ENCODE data around the gene TMEM163.

Gene TMEM163

DNA sequence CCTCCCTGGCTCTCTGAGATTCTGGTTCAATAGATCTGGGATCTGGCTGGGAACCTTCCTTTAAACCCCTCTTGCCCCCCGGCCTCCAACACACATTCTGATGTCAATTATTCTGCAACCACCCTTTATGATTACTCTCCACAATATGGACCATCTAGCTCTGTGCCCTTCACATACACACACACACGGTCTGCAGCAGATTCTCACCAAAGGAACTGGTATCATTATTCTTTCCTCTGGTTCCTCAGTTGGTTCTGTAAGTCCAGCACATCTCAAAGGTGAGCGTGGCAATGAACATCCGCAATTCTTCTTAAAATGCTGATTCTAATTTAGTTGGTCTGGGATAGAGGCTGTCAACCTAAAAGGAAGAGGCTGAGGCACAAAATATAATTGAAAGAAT, 2.8 kb upstream of the TMEM163 start:
- DNase-seq = no peak

GRCh38 chr2:134718023-134718816, 580 bp downstream of the TMEM163 start:
- no peak for DNase-seq

DNA sequence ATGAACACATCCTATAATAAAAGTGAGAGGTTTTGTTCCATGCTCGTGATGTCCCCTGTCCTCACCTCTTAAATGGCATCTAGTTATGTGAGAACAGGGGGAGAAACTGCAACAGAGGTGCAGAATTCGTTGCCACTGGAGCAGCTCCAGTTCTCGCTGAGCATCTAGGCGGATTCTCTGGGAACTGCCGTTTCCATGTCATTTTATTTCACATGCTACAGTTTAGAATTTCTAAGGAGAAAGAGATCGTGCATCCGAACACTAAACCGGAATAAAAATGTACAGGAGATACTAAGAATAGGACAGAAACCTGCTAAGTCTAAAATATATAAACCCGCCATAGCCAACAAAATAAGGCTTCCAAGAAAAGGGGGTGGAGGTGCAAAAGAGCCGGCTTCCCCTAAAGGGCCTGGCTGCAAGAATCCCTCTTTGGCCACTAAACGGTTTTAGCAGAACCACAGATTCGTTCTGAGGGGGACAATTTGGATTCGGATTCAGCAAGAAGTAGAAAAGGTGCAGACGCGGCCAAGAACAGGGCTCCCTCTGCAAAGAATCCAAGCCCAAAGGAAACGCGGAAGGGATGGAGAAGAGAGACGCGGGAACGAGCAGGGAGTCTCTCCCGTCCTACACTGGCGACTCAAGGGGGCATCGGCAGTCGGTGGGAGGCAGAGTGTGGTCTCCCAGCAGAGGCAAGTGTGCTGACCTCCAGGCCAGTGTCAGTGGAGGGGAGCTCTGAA, 1.3 kb downstream of the TMEM163 start:
- no peak for DNase-seq

GRCh38 chr2:134716721-134717243, 2.0 kb downstream of the TMEM163 start:
- no peak for DNase-seq

- DNase-seq = no peak
Observed at GRCh38 chr2:134715932-134716643, 2.7 kb downstream of the TMEM163 start.

DNA sequence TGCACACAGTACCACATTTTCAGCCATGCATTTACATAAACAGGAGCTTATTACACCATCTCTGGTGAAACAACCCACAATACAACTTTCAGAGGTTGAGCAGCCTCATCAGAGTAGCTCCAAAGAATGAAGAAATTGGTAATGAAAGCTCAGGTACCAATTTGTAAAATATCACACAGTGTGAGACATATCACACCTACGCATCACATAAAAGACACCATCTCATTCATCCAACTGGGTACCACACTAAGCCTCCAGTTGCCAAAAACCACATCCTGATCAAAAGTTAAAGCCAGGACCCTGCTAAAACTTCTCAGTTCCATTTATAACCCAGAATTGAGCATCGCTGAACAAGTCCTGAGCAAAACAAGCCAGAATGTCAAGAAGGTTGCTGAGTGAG, 4.6 kb downstream of the TMEM163 start:
- DNase-seq = no peak

GRCh38 chr2:134713606-134714005, 5.2 kb downstream of the TMEM163 start:
- no peak for DNase-seq

DNA sequence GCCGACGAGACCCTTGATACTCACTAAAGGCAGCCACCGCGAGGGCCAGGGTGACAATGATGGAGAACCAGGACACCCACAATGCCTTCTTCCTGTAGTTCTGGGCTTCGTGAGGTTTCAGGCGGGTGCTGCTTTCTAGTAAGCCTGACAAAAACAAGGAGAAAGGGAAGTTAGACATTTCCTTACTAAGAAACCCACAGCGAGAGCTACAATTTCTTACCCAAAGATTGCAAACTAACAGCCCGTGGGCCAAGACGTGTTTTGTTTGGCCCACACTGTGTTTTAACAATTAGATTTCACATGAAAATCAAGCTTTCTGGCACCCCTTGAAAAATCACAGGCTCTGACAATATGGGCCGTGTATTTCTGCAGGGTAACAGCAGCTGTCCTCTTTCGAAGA, 5.6 kb downstream of the TMEM163 start:
- DNase-seq = no peak

DNA sequence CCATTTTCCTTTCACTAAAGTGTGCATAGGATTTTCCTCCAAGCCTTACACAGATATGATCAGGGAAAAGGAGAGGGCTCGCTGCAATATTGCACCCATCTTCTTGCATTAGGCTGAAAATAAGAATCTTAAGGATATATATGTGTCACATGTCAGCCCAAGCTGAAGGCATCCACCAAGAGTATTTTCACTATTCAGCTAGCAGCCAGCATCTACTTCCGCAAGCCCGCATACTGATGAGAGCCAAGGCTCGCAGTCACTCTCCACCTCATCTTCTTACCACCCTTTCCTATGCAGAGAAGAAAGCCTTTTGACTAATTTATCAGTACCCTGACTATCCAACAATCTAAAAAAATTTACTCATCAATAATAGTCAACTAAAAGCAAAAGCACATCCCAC, 6.1 kb downstream of the TMEM163 start:
- DNase-seq = no peak

DNA sequence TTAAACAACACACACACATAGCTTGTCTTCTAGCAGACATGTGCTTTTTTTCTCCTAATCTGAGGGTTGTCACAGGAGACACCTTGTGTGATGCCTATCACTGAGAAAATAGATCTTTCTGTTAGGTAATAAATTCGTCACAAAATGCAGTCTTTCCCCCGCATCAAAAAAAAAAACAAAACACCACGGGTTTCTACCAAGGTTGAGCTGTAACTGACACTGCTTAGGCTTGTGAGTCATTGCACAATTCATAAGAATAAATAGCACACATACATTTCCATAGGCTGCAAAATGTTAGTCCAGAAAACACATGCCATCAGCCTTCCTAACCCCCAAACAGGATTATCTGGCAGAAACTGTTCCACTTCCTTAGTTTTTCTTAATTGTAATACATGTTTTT, 6.5 kb downstream of the TMEM163 start:
- no peak for DNase-seq

GRCh38 chr2:134711692-134712091, 7.1 kb downstream of the TMEM163 start:
- DNase-seq = no peak

GRCh38 chr2:134707330-134707676, 11.5 kb downstream of the TMEM163 start:
- DNase-seq = no peak

- no peak for DNase-seq
Observed at GRCh38 chr2:134706587-134707329, 12.0 kb downstream of the TMEM163 start.

GRCh38 chr2:134705861-134706586, 12.8 kb downstream of the TMEM163 start:
- DNase-seq = no peak

DNA sequence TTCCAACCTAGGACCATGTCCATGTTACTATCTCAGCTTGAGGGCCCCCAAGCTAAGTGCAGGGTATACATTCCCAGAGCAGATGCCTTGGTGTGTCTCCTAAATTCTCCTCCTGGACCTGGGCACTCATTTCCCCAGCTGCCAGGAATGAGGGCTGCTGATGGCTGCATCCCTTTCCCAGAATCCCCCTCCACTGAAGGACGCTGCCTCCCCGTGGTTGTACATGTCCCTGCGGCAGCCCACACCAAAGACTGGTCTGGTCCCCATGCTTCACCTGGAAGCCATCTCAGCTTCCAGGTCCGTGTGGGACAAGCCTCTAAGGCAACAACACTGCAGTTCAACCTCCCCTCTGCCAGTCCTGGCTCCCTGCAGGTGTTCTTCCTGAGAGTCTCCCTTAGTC, 14.6 kb downstream of the TMEM163 start:
- no peak for DNase-seq

GRCh38 chr2:134703426-134703825, 15.4 kb downstream of the TMEM163 start:
- no peak for DNase-seq

GRCh38 chr2:134700730-134701129, 18.1 kb downstream of the TMEM163 start:
- DNase-seq = no peak

GRCh38 chr2:134694411-134694810, 24.4 kb downstream of the TMEM163 start:
- DNase-seq = no peak

- no peak for DNase-seq
Observed at GRCh38 chr2:134693359-134694330, 25.2 kb downstream of the TMEM163 start.

DNA sequence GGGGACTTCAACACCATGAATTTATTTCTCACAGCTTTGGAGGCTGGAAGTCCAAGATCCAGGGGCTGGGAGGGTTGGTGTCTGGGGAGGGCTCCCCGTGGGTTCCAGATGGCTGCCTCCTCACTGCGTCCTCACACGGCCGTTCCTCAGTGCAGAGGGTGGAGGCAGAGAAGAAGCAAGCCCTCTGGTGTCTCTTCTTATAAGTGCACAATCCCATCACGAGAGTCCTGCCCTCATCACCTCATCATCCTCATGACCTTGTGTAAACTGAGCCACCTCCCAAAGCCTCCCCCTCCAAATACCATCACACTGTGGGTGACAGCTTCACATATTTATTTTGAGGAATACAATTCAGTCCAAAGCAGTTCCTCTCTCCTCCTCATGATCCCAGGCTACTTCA, 26.3 kb downstream of the TMEM163 start:
- no peak for DNase-seq

- DNase-seq = no peak
Observed at GRCh38 chr2:134690629-134691215, 28.1 kb downstream of the TMEM163 start.
